ENCODE results near the gene WIPF3.

The WIPF3 gene

GRCh38 chr7:29806208-29806994 lies at the start of gene WIPF3:
TSS of gene WIPF3 (plus strand) at chr7:29806508. CDS start at chr7:29834725, 28,217 bp downstream.
- no peak for DNase-seq

GRCh38 chr7:29763266-29763665 lies 43.0 kb upstream of the WIPF3 start:
- DNase-seq = no peak

DNA sequence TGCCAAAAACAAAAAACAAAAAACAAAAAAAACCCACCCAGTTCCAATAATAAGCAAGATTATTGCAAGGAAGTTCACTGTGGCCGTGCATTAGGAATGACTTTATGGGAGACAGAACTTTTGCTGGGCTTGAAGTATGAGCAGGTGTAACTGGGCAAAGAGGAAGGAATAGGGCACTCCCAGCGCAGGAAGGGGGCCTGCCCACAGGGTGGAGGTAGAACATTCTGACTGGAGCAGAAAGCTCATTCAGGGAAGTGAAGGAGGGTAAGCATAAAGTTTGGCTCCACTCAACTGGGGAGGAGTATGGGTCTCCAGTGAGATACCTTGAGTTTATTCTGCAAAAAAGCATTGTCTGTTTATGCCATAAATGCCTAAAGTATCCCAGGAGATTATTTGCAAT lies 42.1 kb upstream of the WIPF3 start:
- no peak for DNase-seq

DNA sequence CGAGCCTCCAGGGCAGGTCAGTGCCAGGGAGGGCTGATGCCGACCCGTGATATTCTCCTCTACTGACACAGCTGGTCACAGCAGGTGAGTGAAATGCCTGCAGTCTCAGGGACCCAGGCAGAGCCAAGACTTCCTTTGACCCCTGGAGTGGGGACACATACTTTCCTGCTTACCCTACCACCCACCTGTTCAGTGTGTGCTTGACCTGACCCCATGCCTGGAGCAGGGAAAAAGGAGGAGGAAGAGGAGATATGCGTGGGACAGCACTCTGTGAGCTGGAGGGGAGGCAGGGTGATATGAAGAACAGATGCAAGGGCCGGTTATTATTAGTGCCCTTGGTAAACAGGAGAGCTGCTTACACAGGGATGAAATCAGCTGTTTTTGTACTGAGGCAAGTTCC lies 40.8 kb upstream of the WIPF3 start:
- no peak for DNase-seq

DNA sequence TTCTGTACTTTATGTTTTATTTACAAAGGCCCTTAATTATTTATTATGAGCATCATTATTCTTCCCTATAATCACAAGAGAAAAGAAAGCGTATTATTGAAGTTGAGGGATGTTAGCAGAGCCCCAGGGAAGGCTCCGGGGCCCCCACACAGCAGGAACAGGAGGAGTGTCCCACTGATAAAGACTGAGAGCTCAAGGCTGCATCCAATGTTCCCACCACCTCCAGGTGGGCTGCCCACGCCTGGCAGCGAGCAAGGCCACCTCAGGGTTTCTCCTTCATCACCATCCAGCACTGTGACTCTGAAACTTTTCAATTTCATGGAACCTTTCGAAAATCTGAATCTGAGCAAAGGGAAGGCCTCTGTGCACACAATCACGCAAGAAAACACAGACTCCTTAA lies 35.9 kb upstream of the WIPF3 start:
- no peak for DNase-seq

DNA sequence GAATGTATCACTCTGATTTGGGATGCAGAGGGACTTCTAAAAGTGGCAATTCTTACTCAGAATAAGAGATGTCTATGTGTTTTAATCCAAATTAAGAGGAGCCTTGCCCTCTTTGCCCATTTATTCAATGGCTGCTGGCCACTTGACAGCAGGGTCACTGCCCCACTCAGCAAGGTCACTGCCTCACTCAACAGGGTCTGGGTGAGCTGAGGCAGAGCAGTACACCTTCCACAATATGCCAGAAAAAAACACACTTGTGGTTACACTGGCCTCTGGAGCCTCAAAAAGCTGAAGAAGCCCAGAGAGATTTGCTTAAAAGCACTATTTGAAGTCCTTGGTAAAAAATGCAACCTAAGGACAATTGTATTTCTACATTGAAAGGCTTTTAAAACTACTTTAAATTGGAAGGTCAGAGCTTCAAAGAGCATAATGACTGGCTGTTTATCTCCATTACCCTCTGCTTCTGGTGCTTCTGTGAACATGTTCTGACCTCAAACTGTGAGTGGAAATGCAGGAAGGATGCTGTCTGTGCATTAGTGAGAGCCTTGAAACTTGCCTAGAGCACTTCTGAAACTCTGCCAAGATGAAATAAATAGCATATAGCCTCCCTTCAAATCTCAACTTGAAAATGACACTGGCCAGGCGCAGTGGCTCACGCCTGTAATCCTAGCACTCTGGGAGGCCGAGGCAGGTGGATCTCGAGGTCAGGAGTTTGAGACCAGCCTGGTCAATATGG lies 35.1 kb upstream of the WIPF3 start:
- DNase-seq = no peak

GRCh38 chr7:29779017-29779416 lies 27.3 kb upstream of the WIPF3 start:
- DNase-seq = no peak

- no peak for DNase-seq
Observed at GRCh38 chr7:29780346-29780745, 26.0 kb upstream of the WIPF3 start.

DNA sequence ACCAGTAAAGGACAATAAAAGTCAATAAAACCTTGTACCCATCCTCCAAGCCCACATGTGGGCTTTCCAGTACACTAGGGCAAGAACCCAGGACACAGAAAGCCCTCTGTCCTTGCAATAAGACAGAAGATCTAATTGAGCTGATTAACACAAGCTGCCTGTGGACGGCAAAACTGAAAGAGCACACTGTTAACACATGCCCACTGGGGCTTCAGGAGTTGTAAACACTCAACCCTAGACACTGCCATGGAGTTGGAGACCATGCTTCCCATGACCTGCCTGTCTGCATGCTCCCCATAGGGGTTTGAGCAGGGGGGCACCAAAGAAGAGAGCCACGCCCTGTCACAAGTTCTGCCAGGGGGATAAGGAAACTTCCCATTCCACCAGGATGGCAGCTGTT lies 22.6 kb upstream of the WIPF3 start:
- no peak for DNase-seq

DNA sequence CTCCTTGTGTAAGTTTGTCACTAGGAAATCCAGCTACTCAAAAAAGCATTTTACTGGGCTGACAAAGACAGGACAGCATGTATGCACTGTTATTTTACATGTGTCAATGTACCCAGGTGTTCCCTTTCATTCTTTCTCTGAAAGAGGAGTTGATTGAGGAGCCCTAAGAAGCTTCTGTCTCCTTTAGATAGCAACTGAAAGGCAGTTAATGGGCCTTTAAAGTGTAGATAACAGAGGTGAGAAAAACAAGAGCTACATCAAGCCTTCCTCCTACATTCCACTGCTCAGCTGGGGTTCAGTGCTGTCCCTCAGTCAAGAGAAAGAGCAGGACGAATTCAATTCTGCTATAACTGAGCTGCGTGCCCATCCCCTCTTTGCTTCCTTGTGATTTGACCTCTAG lies 12.8 kb upstream of the WIPF3 start:
- no peak for DNase-seq

DNA sequence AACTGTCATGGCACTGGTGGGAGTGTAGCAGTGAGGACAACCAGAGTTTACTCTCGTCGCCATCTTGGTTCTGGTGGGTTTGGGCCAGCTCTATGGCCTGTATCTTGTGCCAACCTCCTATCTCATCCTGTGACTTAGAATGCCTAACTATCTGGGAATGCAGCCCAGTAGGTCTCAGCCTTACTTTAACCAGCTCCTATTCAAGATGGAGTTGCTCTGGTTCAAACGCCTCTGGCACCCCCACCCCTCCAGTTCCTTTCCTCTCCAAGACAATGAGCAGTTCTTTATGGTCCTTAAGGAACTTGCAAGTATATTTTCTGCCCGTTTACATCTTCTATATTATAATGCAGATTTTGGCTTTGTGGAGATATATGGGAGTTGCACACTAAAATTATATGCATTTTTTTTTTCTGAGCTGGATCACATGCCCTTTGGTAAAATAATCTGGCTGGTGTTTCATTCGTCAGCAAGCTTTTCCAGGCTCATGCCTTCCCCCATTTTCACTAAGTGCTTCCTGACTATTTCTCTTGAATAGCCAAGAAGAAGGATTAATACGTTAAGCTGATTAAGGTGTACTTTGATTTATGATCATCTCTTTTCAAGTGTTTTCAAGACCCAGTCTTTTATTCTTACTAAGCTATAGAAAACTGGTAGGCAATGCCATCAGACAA lies 11.2 kb upstream of the WIPF3 start:
- DNase-seq = no peak

DNA sequence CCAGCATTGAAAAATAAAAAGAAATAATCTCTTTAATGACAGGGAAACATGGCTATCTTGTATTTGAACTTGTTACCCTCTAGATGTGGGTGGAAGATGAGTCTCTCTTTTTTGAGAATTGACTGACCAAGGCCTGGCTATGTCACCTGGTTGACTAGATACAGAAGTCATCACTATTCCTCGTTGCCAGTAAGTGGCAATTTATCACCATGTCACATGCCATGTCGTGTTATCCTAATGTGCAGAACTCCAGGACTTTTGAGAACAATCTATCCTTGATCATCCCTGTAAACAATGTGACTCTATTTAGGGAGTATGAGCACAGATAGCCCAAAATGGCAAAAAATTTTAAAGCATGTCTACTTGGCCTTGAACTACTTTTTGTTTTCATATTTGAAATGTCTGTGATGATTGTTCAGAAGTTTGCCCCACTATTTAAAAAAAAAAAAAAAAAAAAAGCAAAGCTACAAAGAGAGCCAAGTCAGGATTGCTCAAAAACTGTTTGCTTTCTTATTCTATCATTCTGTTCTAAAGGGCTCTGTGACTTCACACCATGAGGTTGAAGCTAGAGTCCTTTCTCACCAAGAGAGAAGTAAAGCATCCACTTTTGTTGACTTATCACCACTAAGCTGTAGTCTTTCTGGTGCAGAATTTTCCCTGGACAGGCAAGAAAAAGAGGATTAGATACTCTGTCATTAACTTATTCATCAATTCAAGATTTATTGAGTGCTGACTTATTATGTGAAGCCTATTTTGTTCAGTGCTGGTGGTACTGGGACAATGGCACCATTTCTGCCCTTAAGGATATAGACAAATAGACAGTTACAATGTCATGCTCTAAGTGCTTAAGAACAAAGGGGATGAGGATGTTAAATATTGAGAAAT lies 10.4 kb upstream of the WIPF3 start:
- no peak for DNase-seq

GRCh38 chr7:29797112-29797944 lies 9.0 kb upstream of the WIPF3 start:
- DNase-seq = no peak

- no peak for DNase-seq
Observed at GRCh38 chr7:29798422-29798821, 7.9 kb upstream of the WIPF3 start.

GRCh38 chr7:29801929-29802328 lies 4.4 kb upstream of the WIPF3 start:
- DNase-seq = no peak

DNA sequence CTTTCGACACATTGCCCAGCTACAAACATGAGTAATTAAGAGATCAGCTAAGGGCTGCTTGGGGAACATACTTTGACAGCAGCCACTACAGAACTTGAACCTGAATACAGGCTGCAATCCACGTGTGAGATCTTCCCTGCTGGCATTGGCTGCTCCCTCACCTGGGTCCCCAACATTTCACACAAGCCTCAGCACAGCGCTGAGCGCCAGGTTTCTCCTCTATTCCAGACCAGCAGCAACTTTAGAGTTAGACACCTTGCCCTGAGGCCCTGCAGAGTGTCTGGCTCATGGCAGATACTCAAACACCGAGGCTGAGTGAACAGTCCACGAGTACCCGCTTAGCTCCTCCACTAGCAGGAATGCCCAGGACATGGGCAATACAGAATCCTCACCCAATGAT lies 1.3 kb upstream of the WIPF3 start:
- no peak for DNase-seq

DNA sequence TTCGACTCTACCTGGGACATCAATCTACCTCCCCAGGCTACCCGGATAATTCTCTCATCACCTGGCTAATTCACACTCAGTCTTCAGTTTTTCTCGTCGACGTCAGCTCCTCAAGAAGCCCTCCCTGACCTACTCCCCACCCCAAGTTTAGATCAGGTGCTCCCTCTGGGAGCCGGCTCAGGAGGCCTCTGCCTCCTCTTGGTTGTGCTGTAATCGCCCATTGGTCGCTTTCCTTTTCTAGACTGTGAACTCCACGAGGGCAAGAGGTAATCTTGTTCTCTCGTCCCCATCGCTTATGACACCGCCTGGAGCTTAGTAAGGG lies 461 bp upstream of the WIPF3 start:
- DNase-seq = no peak

DNA sequence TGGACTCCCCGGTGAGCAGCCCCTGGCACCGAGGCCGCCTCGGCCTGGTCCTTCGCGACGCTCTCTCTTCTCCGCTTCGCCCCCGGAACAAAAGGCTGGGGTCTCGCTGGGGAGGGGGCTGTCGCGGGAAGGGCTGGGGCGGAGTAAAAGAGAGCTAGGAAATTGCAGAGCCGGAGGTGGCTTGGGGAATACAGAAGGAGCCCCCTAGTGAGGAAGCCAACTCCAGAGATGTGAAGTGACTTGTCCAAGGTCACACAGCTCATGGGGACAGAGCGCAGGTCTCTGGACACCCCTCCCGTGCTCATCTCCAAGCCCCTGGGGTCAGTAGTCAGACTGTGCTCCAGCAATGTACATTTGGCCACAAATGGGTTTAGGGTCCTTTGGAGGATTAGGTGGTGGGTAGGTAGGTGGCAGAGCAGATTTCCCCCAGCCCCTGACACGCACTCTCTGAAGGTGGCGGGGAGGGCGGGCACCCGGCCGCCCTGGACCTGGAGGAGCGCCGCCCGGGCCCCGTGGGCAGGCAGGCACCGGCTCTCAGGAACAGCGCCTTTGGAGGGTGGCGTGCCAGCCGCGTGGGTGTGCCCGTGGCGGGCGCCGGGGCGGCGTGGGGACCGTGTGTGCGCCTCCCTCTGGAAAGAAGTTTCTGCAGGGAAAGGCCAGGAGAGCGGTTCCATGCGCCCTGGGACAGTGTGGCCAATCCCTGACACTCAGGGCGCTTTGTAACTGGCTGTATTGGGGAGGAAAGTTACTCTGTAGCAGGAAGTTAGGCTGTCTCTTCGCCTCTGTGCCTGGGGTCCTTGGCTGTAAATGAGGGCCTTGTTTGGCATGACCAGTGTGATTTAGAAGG lies 910 bp downstream of the WIPF3 start:
- no peak for DNase-seq

DNA sequence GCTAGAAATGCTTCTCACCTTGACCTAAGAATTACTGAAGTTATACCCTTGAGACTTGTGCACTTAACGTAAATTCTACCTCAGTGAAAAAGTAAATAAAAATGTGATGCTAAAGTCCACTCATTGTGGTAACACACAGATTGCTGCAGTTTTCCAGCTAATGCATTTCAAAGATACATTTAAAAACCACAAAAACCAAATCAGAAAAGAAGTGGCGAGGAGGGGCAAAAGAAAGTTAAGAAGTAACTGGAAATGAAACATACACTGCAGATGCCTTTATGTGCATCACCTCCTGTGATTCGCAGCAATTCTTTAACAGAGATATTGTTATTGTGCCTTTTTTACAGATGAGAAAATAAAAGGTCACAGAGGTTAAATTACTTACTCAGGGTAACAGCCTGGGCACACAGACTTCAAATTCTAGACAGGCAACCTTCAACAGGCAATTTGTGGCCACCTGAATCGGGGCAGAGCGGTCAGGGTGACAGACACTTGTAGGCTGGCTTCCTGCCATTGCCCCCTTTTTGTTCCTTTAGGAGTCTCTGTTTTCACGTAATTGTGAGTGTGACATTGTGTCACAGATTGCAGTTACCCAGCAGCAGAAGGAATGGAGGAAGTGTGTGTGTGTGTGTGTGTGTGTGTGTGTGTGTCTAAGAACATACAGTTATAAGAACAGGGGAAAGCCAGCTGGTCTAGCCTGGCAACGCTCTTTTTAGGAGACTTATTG lies 1.9 kb downstream of the WIPF3 start:
- DNase-seq = no peak

DNA sequence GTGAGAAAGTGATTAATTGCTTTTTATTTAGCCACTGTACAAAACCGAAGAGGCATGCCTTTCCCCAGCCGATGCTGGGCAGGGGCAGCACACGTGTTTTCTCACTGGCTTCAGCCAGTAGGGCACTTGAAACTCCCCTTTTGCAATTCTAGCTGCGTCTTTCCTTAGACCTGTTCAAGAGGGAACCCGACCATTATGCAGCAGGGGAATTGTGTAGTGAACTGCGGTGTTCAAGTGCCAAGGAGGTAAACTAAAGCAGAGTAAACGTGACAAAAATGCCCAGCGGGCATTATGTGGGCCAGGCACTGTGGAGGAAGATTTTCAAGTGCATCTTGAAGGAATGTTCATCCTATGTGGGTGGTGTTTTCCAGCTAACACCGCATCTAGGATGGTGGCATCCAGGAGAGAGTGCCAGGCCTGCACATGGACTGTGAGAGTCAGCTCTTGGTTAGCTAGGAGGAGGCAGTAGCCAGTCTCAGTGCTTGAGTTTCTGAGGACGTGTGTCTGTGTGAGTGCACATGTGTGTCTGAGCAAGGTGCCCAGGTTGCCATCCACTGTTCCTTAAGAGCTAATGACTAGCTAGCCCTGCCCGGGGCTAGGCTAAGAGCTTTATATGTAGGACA lies 3.3 kb downstream of the WIPF3 start:
- DNase-seq = no peak

Measured in CD4-positive, alpha-beta T cell treated with Interleukin-4 for 1 hour (primary cell).